Liver (tissue), 9 donors: ENCODE measurements around the gene KCNIP4. TPM values are rescaled to one million over a fixed set of nuclear protein-coding genes. Genes with fewer than 3 reads are reported as not detected.

Source experiments
- DNase-seq: peaks from one replicate; pipeline ENCODE4 v3.0.0-alpha.2; 2017; ENCODE audit warnings: low spot score
- H3K27ac ChIP-seq, 2 donors: one replicate each; pipeline ENCODE4 v1.7.0; 2013; ENCODE audit warnings: inconsistent platforms in 2 of 2, low read length in 2 of 2, control low read depth in 1 of 2, low read depth in 1 of 2, mild to moderate bottlenecking in 1 of 2
- H3K27me3 ChIP-seq, 4 donors: one replicate each; pipeline versions ENCODE4 v1.6.1 to v1.7.0; 2013; ENCODE audit warnings: low read length in 3 of 4, inconsistent platforms in 1 of 4, mild to moderate bottlenecking in 1 of 4, moderate library complexity in 1 of 4; ENCODE audit not compliant: control insufficient read depth in 4 of 4, insufficient read depth in 4 of 4
- H3K36me3 ChIP-seq, 4 donors: one replicate each; pipeline versions ENCODE4 v1.6.1 to v1.7.0; 2013; ENCODE audit warnings: low read length in 3 of 4, mild to moderate bottlenecking in 3 of 4, low read depth in 1 of 4, moderate library complexity in 1 of 4; ENCODE audit not compliant: control insufficient read depth in 4 of 4, insufficient read depth in 3 of 4
- H3K4me1 ChIP-seq, 4 donors: one replicate each; pipeline versions ENCODE4 v1.6.1 to v1.7.0; 2013; ENCODE audit warnings: low read length in 3 of 4, mild to moderate bottlenecking in 3 of 4, moderate library complexity in 1 of 4; ENCODE audit not compliant: control insufficient read depth in 4 of 4, insufficient read depth in 4 of 4
- H3K4me3 ChIP-seq, 3 donors: one replicate each; pipeline versions ENCODE4 v1.6.1 to v1.7.0; 2013; ENCODE audit warnings: low read length in 3 of 3, control low read depth in 1 of 3, low read depth in 1 of 3, mild to moderate bottlenecking in 1 of 3
- H3K9ac ChIP-seq, 2 donors: one replicate each; pipeline ENCODE4 v1.7.0; 2013; ENCODE audit warnings: low read length in 2 of 2, mild to moderate bottlenecking in 2 of 2, moderate library complexity in 2 of 2, control low read depth in 1 of 2, low read depth in 1 of 2
- H3K9me3 ChIP-seq, 4 donors: one replicate each; pipeline versions ENCODE4 v1.6.1 to v1.7.0; 2013; ENCODE audit warnings: low read length in 3 of 4; ENCODE audit not compliant: control insufficient read depth in 4 of 4
- CTCF ChIP-seq: fragments of 150-350 bp; IDR thresholded peaks from 2 replicates; pipeline ENCODE4 v1.5.1; 2017; ENCODE audit warnings: improper control_type of control experiment, low read depth, low read length; ENCODE audit not compliant: missing input control
- EGR1 ChIP-seq, 2 donors: IDR thresholded peaks; 2 replicates each; pipeline ENCODE4 v1.6.1; 2016 to 2018; ENCODE audit warnings: antibody characterized with exemption in 2 of 2, low read depth in 2 of 2
- FOXA1 ChIP-seq: IDR thresholded peaks from 2 replicates; pipeline ENCODE4 v1.6.1; 2016; ENCODE audit warnings: antibody characterized with exemption
- FOXA2 ChIP-seq: IDR thresholded peaks from 2 replicates; pipeline ENCODE4 v1.6.1; 2016; ENCODE audit warnings: antibody characterized with exemption
- GABPA ChIP-seq, 2 donors: IDR thresholded peaks in 1 of 2; conservative IDR thresholded peaks in 1 of 2; 2 replicates each; pipeline ENCODE4 v1.6.1; 2016; ENCODE audit warnings: antibody characterized with exemption in 2 of 2, mild to moderate bottlenecking in 1 of 2, moderate library complexity in 1 of 2
- HNF4A ChIP-seq, 2 donors: conservative IDR thresholded peaks; 2 replicates each; pipeline ENCODE4 v1.6.1; 2016; ENCODE audit warnings: antibody characterized with exemption in 2 of 2, mild to moderate bottlenecking in 2 of 2
- HNF4G ChIP-seq: IDR thresholded peaks from 2 replicates; pipeline ENCODE4 v1.6.1; 2016; ENCODE audit warnings: antibody characterized with exemption
- JUND ChIP-seq, 2 donors: IDR thresholded peaks; 2 replicates each; pipeline ENCODE4 v1.6.1; 2016; ENCODE audit warnings: antibody characterized with exemption in 2 of 2
- NR2F2 ChIP-seq: IDR thresholded peaks from 2 replicates; pipeline ENCODE4 v1.6.1; 2016; ENCODE audit warnings: antibody characterized with exemption
- RAD21 ChIP-seq, 2 donors: IDR thresholded peaks; 2 replicates each; pipeline ENCODE4 v1.6.1; 2016; ENCODE audit warnings: antibody characterized with exemption in 2 of 2, mild to moderate bottlenecking in 2 of 2
- REST ChIP-seq: IDR thresholded peaks from 2 replicates; pipeline ENCODE4 v1.6.1; 2016; ENCODE audit warnings: antibody characterized with exemption, mild to moderate bottlenecking
- RXRA ChIP-seq, 2 donors: IDR thresholded peaks; 2 replicates each; pipeline ENCODE4 v1.6.1; 2017 to 2018; ENCODE audit warnings: antibody characterized with exemption in 2 of 2, mild to moderate bottlenecking in 1 of 2
- SP1 ChIP-seq: IDR thresholded peaks from 2 replicates; pipeline ENCODE4 v1.6.1; 2018; ENCODE audit warnings: antibody characterized with exemption, mild to moderate bottlenecking
- TAF1 ChIP-seq: conservative IDR thresholded peaks from 2 replicates; pipeline ENCODE4 v1.6.1; 2016; ENCODE audit warnings: antibody characterized with exemption, mild to moderate bottlenecking
- WGBS: extraction: QIAGEN DNeasy Blood & Tissue Kit; methylation state at CpG from one replicate; pipeline ENCODE4 v1.1.7; 2013; 5-methylcytosine and 5-hydroxymethylcytosine counted together
- polyA plus RNA-seq, 2 donors: library from polyadenylated mRNA; stranded (reverse) in 1 of 2; unstranded in 1 of 2; fragments of 200-250 nt in 1 of 2; fragments of >200 nt in 1 of 2; fragmentation: Nextera tagmentation in 1 of 2; extraction: Ambion mirVana in 1 of 2; gene quantifications; one replicate each; pipeline versions ENCODE4 v1.2.1 to v1.2.3, GENCODE V29; 2013 to 2015
- total RNA-seq, 2 donors: library from RNA; depleted of rRNA; stranded (reverse); fragments of >200 nt; gene quantifications; one replicate each; pipeline ENCODE4 v1.2.3, GENCODE V29; 2014
- TF ChIP-seq, protein P1 (sequence below): IDR thresholded peaks from 2 replicates; pipeline ENCODE4 v1.6.1; 2016; ENCODE audit warnings: antibody characterized with exemption
- TF ChIP-seq, protein P2 (sequence below): IDR thresholded peaks from 2 replicates; pipeline ENCODE4 v1.6.1; 2016; ENCODE audit warnings: antibody characterized with exemption
- TF ChIP-seq, protein P3 (sequence below): IDR thresholded peaks from 2 replicates; pipeline ENCODE4 v1.6.1; 2016; ENCODE audit warnings: antibody characterized with exemption
- donor health status: healthy.
- donor health status: healthy.
- donor health status: healthy.
- donor health status: healthy.
- donor health status: healthy.

The KCNIP4 gene
- total and polyA plus RNA-seq, 4 donors, result 0.08 to 0.14 TPM; not detected in 2

DNA sequence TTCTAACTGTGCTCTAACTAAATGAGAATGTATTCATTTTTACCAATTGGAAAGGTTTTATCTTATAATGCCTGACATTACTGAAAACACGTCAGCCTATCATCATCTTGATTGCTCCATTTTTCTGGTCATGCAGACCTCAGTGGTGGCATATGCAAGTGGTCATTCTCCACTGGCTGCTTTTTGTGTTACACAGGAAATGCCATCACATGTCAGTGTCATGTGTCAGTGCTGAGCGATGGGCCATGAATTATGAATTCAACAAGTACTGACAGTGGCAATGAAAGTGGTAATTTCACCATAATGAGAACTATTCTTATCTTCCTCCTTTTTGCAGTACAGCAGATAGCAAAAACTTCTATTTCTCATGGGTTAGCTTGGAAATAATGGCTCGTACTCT is 1057.8 kb downstream of the KCNIP4 start:
- no peak overlapping the region for H3K27ac ChIP-seq
- H3K27me3 ChIP-seq, result no peaks in the 10 kb centered on the region
- no peaks in the 10 kb centered on the region for H3K9me3 ChIP-seq
- H3K4me3 ChIP-seq, result no peak overlapping the region
- H3K36me3 ChIP-seq, result no peaks in the 10 kb centered on the region
- 74% methylated on average over 3 of the region's 3 CpGs for WGBS
- TF ChIP-seq RXRA (IDR thresholded peaks at IDR 0.05) (no peak), EGR1 (IDR thresholded peaks at IDR 0.05; ENCODE audit: low read depth in 2 of 2) (no peak), TAF1 (no peak), NR2F2 (no peak), HNF4G (no peak), FOXA1 (no peak), FOXA2 (no peak), HNF4A (conservative IDR thresholded peaks at IDR 0.05) (no peak), REST (no peak), JUND (IDR thresholded peaks at IDR 0.05) (no peak), CTCF (no peak), GABPA (IDR thresholded peaks at IDR 0.05 in 1 of 2, conservative IDR thresholded peaks at IDR 0.05 in 1 of 2) (no peak)
- TF ChIP-seq, protein P1, sequence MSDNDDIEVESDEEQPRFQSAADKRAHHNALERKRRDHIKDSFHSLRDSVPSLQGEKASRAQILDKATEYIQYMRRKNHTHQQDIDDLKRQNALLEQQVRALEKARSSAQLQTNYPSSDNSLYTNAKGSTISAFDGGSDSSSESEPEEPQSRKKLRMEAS, result no peak
- TF ChIP-seq, protein P2, sequence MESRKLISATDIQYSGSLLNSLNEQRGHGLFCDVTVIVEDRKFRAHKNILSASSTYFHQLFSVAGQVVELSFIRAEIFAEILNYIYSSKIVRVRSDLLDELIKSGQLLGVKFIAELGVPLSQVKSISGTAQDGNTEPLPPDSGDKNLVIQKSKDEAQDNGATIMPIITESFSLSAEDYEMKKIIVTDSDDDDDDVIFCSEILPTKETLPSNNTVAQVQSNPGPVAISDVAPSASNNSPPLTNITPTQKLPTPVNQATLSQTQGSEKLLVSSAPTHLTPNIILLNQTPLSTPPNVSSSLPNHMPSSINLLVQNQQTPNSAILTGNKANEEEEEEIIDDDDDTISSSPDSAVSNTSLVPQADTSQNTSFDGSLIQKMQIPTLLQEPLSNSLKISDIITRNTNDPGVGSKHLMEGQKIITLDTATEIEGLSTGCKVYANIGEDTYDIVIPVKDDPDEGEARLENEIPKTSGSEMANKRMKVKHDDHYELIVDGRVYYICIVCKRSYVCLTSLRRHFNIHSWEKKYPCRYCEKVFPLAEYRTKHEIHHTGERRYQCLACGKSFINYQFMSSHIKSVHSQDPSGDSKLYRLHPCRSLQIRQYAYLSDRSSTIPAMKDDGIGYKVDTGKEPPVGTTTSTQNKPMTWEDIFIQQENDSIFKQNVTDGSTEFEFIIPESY, result no peak
- TF ChIP-seq, protein P3, sequence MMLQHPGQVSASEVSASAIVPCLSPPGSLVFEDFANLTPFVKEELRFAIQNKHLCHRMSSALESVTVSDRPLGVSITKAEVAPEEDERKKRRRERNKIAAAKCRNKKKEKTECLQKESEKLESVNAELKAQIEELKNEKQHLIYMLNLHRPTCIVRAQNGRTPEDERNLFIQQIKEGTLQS, result no peak
- H3K4me1 ChIP-seq, result no peaks in the 10 kb centered on the region
- no peak for DNase-seq
- H3K9ac ChIP-seq, result no peak overlapping the region

GRCh38 chr4:20889901-20890300 is 1058.7 kb downstream of the KCNIP4 start:
- no peaks in the 10 kb centered on the region for H3K36me3 ChIP-seq
- no peaks in the 10 kb centered on the region for H3K4me1 ChIP-seq
- no peak overlapping the region for H3K27ac ChIP-seq
- no peak overlapping the region for H3K4me3 ChIP-seq
- H3K27me3 ChIP-seq, result no peaks in the 10 kb centered on the region
- WGBS, result 68% methylated on average over 3 of the region's 3 CpGs
- no peak overlapping the region for H3K9ac ChIP-seq
- no peak for DNase-seq
- no peaks in the 10 kb centered on the region for H3K9me3 ChIP-seq
- TF ChIP-seq, protein P1, result no peak
- no peak for TF ChIP-seq FOXA1
- no peak for TF ChIP-seq SP1
- TF ChIP-seq GABPA (IDR thresholded peaks at IDR 0.05 in 1 of 2, conservative IDR thresholded peaks at IDR 0.05 in 1 of 2), result no peak
- TF ChIP-seq HNF4G, result no peak
- TF ChIP-seq REST, result no peak
- TF ChIP-seq JUND (IDR thresholded peaks at IDR 0.05), result no peak
- no peak for TF ChIP-seq FOXA2
- TF ChIP-seq RXRA (IDR thresholded peaks at IDR 0.05), result no peak
- TF ChIP-seq, protein P3, result no peak
- no peak for TF ChIP-seq RAD21 (IDR thresholded peaks at IDR 0.05)
- no peak for TF ChIP-seq CTCF
- TF ChIP-seq NR2F2, result no peak
